HL-60 (cell line): Measurements from ENCODE around the gene TMEM53.

ENCODE experiments used
- TF ChIP-seq, protein P1 (sequence below): IDR thresholded peaks from 2 replicates; pipeline ENCODE4 v1.6.1; 2012; ENCODE audit warnings: low read depth; ENCODE audit not compliant: insufficient replicate concordance
- TF ChIP-seq, protein P2 (sequence below): IDR thresholded peaks from one replicate; pipeline ENCODE4 v1.5.1; 2011; ENCODE audit warnings: low read length, control low read depth, inconsistent platforms; ENCODE audit not compliant: insufficient read depth

DNA sequence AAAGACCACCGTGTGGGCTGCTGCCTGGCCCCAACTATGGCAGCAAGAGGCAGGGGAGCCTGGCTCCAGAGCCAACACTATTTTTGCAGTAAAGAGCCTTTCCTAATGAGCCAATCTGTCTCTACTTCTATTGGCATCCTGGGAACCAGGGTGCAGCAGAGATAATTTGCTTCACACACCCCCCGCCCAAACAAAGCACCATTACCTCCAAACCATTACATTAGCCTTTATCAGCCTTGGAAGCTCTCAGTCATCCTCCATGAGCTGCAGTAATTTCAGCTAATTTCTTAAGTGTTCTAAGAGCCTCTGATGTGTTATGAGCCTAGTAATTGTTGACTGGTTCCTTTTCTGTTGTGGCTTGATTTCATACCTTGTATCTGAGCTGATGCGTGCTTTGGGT, 21.8 kb upstream of the TMEM53 start:
- TF ChIP-seq, protein P1, sequence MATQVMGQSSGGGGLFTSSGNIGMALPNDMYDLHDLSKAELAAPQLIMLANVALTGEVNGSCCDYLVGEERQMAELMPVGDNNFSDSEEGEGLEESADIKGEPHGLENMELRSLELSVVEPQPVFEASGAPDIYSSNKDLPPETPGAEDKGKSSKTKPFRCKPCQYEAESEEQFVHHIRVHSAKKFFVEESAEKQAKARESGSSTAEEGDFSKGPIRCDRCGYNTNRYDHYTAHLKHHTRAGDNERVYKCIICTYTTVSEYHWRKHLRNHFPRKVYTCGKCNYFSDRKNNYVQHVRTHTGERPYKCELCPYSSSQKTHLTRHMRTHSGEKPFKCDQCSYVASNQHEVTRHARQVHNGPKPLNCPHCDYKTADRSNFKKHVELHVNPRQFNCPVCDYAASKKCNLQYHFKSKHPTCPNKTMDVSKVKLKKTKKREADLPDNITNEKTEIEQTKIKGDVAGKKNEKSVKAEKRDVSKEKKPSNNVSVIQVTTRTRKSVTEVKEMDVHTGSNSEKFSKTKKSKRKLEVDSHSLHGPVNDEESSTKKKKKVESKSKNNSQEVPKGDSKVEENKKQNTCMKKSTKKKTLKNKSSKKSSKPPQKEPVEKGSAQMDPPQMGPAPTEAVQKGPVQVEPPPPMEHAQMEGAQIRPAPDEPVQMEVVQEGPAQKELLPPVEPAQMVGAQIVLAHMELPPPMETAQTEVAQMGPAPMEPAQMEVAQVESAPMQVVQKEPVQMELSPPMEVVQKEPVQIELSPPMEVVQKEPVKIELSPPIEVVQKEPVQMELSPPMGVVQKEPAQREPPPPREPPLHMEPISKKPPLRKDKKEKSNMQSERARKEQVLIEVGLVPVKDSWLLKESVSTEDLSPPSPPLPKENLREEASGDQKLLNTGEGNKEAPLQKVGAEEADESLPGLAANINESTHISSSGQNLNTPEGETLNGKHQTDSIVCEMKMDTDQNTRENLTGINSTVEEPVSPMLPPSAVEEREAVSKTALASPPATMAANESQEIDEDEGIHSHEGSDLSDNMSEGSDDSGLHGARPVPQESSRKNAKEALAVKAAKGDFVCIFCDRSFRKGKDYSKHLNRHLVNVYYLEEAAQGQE, result no peak
- TF ChIP-seq, protein P2, sequence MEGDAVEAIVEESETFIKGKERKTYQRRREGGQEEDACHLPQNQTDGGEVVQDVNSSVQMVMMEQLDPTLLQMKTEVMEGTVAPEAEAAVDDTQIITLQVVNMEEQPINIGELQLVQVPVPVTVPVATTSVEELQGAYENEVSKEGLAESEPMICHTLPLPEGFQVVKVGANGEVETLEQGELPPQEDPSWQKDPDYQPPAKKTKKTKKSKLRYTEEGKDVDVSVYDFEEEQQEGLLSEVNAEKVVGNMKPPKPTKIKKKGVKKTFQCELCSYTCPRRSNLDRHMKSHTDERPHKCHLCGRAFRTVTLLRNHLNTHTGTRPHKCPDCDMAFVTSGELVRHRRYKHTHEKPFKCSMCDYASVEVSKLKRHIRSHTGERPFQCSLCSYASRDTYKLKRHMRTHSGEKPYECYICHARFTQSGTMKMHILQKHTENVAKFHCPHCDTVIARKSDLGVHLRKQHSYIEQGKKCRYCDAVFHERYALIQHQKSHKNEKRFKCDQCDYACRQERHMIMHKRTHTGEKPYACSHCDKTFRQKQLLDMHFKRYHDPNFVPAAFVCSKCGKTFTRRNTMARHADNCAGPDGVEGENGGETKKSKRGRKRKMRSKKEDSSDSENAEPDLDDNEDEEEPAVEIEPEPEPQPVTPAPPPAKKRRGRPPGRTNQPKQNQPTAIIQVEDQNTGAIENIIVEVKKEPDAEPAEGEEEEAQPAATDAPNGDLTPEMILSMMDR, result no peak
